ENCODE data around the gene ZNF775. TPM values are rescaled to one million over a fixed set of nuclear protein-coding genes. Genes with fewer than 3 reads are reported as not detected.

Gene ZNF775
- total RNA-seq, 6 experiments from 2014 or later = 0.44 to 1.6 (median 0.96) TPM

DNA sequence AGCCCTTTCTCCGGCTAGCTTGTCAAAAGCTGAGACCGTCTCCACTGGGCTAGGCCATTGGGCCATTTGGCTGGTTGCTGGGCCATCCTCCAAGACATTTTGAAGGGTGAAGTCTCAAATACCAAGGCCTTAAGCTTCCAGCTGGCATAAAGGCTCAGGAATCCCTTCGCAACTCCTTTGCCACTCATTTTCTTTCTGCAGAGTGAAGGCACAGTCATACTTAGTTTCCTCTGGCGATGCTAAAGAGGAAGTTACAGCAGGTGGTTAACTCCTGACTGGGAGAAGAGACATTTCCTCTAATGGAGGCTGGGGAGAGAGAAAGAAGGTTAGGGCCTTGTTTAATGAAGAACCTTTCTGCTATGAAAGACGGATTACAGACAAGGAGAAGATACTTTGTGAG lies 15.3 kb upstream of the ZNF775 start:
- no peak overlapping the region for H3K4me3 ChIP-seq
- H3K4me1 ChIP-seq = peaks cover 0 to 9% (median 6%) of the 10 kb centered on the region in 4 donors
- no peaks in the 10 kb centered on the region for H3K36me3 ChIP-seq
- ATAC-seq (no peak), DNase-seq (no peak)
- H3K27me3 ChIP-seq = no peaks in the 10 kb centered on the region
- H3K9me3 ChIP-seq = no peaks in the 10 kb centered on the region
- no peak overlapping the region for H3K27ac ChIP-seq
- TF ChIP-seq POLR2A (IDR thresholded peaks at IDR 0.05) = no peak
- TF ChIP-seq, protein P1, sequence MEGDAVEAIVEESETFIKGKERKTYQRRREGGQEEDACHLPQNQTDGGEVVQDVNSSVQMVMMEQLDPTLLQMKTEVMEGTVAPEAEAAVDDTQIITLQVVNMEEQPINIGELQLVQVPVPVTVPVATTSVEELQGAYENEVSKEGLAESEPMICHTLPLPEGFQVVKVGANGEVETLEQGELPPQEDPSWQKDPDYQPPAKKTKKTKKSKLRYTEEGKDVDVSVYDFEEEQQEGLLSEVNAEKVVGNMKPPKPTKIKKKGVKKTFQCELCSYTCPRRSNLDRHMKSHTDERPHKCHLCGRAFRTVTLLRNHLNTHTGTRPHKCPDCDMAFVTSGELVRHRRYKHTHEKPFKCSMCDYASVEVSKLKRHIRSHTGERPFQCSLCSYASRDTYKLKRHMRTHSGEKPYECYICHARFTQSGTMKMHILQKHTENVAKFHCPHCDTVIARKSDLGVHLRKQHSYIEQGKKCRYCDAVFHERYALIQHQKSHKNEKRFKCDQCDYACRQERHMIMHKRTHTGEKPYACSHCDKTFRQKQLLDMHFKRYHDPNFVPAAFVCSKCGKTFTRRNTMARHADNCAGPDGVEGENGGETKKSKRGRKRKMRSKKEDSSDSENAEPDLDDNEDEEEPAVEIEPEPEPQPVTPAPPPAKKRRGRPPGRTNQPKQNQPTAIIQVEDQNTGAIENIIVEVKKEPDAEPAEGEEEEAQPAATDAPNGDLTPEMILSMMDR (IDR thresholded peaks at IDR 0.05) = no peak
- WGBS (ENCODE audit: insufficient coverage, low coverage, low lambda C conversion rate, missing lambda C conversion rate) = 62% methylated on average over 4 of the region's 5 CpGs
- intact Hi-C loops (cut with DNase I) = no loop called here

- Histone ChIP-seq H3K27ac (no peak overlapping the region), H3K9me3 (no peaks in the 10 kb centered on the region), H3K4me1 (peaks cover 0 to 15% (median 9%) of the 10 kb centered on the region in 4 donors), H3K27me3 (no peaks in the 10 kb centered on the region), H3K4me3 (no peak overlapping the region), H3K36me3 (no peaks in the 10 kb centered on the region)
- DNase-seq (no peak), ATAC-seq (no peak)
- WGBS (ENCODE audit: insufficient coverage, low coverage, low lambda C conversion rate, missing lambda C conversion rate) = 84% methylated on average over 10 of the region's 10 CpGs
- intact Hi-C loops (cut with DNase I) = no loop called here
- no peak for TF ChIP-seq POLR2A (IDR thresholded peaks at IDR 0.05)
- TF ChIP-seq, protein P1 (IDR thresholded peaks at IDR 0.05) = no peak
These were observed 13.9 kb upstream of the ZNF775 start for GRCh38 chr7:150365194-150365593.

GRCh38 chr7:150365673-150366398 lies 13.3 kb upstream of the ZNF775 start:
- WGBS (ENCODE audit: insufficient coverage, low coverage, low lambda C conversion rate, missing lambda C conversion rate) = 71% methylated on average over 5 of the region's 5 CpGs

DNA sequence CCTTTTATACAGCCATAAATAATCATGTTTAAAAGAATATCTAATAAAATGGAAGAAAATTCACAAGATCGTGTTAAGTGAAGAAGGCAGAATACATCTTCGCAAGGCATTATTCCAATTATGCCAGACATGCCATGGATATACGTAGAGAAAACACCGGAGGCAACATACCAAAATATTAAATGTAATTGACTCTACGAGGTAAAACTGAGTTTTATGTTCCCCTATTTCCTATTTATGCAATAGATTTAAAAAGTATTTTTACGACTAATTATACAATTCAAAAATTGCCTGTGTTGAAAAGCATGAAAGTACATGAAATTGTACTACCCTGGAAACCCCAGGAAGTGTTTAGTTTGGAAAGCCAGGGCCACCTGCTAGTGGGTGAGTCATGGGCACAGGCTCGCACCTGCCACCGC lies 11.4 kb upstream of the ZNF775 start:
- WGBS (ENCODE audit: insufficient coverage, low coverage, low lambda C conversion rate, missing lambda C conversion rate) = 33% methylated on average over 7 of the region's 8 CpGs
- Histone ChIP-seq H3K9me3 (no peaks in the 10 kb centered on the region), H3K27me3 (no peaks in the 10 kb centered on the region), H3K4me3 (peak overlapping the region; percentile 95 to 99 (median 97)), H3K27ac (peak overlapping the region; percentile 85 to 98 (median 96)), H3K36me3 (peaks cover 0 to 10% (median 4%) of the 10 kb centered on the region in 4 donors), H3K4me1 (peaks cover 0 to 21% (median 11%) of the 10 kb centered on the region in 4 donors)
- ATAC-seq (peak; percentile 70 to 77 (median 74)), DNase-seq (no peak)
- no peak for TF ChIP-seq POLR2A (IDR thresholded peaks at IDR 0.05)
- TF ChIP-seq, protein P1 (IDR thresholded peaks at IDR 0.05) = no peak
- intact Hi-C loops (cut with DNase I) = no loop called here

More at GRCh38 chr7:150365673-150366398, 13.3 kb upstream of the ZNF775 start:
- H3K27me3 ChIP-seq = no peaks in the 10 kb centered on the region
- peaks cover 0 to 21% (median 11%) of the 10 kb centered on the region in 4 donors for H3K4me1 ChIP-seq
- no peak for DNase-seq
- H3K4me3 ChIP-seq = no peak overlapping the region
- no peaks in the 10 kb centered on the region for H3K36me3 ChIP-seq
- intact Hi-C loops (cut with DNase I) = no loop called here
- no peak overlapping the region for H3K27ac ChIP-seq
- no peaks in the 10 kb centered on the region for H3K9me3 ChIP-seq
- TF ChIP-seq POLR2A (IDR thresholded peaks at IDR 0.05) = no peak
- TF ChIP-seq, protein P1 (IDR thresholded peaks at IDR 0.05) = no peak
- ATAC-seq = no peak

Data from right lobe of liver (tissue), 6 donors.